Glomerular endothelial cell (primary cell): ENCODE data around the gene NDUFB2. TPM values are rescaled to one million over a fixed set of nuclear protein-coding genes. Genes with fewer than 3 reads are reported as not detected.
"Not testable (repeated sequence)": the region's sequence is repeated elsewhere in the genome, so short reads cannot be mapped to it uniquely, and the experiment has no call there.

Experiments
- DNase-seq: peaks from one replicate; pipeline ENCODE4 v3.0.0-alpha.2; 2011; ENCODE audit warnings: low read depth, low spot score; ENCODE audit errors: extremely low read depth
- total RNA-seq: library from RNA; depleted of rRNA; stranded (reverse); fragments of >200 nt; gene quantifications from 2 replicates; pipeline ENCODE4 v1.2.3, GENCODE V29; 2015

The NDUFB2 gene
- total RNA-seq, 1 donor from 2014 or later, result 372 TPM

- DNase-seq, result no peak
Measured at GRCh38 chr7:140672382-140673062, 24.0 kb upstream of the NDUFB2 start, which contains the start of gene ADCK2. TSS of gene ADCK2 (plus strand) at chr7:140672945. CDS start at chr7:140673331, 386 bp downstream.

DNA sequence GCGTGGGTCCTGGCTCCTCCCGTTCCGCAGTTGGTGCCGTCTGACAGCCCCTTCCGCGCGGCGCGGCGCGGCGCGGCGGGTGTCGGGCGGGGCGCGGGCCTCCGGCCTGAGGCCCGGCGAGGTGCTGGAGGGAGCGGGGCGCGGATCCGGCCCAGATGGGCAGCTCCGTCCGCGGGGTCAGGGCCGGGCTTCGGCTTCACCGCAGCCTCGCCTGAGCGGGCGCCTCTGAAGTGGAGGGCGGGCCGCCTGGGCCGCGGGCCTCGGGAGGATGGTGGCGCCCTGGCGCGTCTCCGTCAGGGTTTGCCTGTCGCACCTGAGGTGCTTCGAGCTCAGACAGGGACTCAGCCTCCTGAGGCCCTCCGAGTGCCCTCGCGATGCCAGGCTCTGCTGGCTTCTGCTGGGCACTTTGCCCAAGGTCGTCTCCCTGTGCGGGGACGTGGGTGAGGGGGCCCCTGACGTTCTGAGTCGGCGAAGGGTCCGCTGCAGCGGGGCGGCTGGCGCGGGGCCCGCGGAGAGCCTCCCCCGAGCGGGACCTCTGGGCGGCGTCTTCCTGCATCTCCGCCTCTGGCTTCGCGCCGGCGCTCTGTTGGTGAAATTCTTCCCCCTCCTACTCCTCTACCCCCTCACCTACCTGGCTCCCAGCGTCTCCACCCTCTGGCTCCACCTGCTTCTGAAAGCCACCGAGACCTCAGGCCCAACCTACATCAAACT lies 23.3 kb upstream of the NDUFB2 start:
- DNase-seq, result no peak

GRCh38 chr7:140673774-140674155 lies 22.7 kb upstream of the NDUFB2 start:
- DNase-seq, result no peak

DNA sequence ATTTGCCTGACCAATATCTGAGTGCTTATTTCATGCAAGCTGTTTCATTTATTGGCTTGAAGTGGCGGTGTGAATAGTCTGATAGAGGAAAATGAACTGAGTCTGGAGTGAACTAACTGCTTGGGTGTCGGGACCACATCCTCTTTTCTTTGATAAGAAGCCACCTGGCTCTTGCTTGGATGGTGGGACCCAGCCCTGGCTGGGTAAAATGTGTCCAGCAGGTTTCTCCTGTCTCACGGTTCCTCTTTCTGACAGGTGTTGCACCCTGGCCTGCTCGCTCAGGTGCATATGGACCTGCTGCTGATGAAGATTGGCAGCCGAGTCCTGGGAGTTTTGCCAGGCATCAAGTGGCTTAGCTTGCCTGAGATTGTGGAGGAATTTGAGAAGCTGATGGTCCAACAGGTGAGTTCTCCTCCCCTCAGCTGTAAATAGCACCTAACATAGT lies 22.1 kb upstream of the NDUFB2 start:
- no peak for DNase-seq

DNA sequence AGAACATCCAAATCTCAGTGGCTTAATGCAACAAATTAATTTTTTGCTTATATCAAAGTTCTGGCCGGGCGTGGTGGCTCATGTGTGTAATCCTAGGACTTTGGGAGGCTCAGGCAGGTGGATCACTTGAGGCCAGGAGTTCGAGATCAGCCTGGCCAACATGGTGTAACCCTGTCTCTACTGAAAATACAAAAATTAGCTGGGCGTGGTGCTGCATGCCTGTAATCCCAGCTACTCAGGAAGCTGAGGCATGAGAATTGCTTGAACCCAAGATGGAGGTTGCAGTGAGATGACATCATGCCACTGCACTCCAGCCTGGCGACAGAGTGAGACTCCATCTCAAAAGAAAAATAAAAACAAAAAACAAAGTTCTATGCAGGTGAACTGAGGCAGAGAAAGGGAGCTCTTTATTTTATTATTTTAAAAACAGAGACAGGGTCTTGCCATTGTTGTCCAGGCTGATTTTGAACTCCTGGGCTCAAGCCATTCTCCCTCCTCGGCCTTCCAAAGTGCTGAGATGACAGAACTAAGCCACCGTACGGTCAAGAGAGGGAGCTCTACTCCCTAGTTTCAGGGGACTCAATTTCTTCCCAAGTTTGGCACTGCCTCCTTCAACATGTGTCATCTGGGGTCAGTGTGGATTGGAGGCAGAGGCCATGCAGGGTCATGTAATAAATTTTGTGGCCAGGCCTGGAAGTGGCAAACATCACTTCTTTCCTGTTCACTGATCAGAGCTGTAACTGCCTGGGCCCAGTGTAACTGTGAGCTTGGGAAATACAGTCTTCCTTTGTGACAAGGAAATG lies 21.4 kb upstream of the NDUFB2 start:
- DNase-seq, result no peak

GRCh38 chr7:140675726-140676125 lies 20.8 kb upstream of the NDUFB2 start:
- no peak for DNase-seq

GRCh38 chr7:140676306-140676705 lies 20.2 kb upstream of the NDUFB2 start:
- no peak for DNase-seq

GRCh38 chr7:140676956-140677355 lies 19.6 kb upstream of the NDUFB2 start:
- DNase-seq, result not testable (repeated sequence)

GRCh38 chr7:140677496-140677895 lies 19.0 kb upstream of the NDUFB2 start:
- no peak for DNase-seq

GRCh38 chr7:140678081-140678815 lies 18.3 kb upstream of the NDUFB2 start:
- no peak for DNase-seq

DNA sequence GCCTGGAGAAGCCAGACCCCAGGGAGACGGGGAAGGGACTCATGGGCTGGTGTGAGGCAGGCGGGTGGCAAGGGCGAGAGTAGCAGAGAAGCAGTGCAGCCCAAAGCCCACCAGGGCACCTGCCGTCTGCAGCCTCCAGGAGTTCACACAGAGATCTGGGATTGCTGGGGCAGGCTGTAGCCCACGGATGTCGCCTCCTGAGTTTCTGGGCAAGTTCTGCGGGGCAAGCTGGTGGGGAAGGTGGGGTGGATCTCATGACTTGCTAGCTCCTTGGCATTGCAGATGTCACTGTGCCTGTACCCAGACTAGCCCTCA lies 17.7 kb upstream of the NDUFB2 start:
- no peak for DNase-seq

DNA sequence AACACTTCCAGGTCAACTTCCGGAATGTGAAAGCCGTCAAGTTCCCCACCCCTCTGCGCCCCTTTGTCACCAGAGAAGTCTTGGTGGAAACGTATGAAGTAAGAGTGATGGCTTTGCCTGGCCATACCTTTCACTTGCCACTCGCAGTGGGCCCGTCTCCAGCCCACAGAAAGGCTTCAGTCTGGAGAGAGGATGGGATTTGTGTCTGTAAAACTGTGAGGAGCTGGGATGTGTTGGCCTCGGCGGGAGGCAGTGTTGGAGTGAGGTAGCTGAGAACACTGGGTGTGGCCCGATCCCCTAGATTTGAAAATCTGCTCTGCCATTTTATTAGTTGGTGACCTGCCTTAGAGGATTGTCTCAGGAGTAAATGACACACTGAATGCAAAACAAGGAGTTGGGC lies 17.3 kb upstream of the NDUFB2 start:
- no peak for DNase-seq

- no peak for DNase-seq
Measured at GRCh38 chr7:140680886-140681285, 15.6 kb upstream of the NDUFB2 start.

DNA sequence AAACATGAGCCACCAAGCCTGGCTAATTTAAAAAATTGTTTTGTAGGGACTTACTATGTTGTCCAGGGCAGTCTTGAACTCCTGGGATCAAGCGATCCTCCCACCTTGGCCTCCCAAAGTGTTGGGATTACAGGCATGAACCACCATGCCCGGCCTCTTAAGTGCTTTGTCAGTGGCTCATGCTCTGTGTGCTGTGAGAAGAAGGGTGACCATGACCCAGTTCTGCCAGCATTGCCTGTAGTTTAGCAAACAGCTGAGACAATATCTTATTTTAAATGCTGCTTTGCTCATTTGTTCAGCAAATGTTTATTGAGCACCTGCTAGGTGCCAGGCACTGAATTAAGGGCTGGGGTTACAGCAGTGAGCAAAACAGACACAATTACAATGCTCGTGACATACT lies 14.7 kb upstream of the NDUFB2 start:
- DNase-seq, result no peak

GRCh38 chr7:140683657-140684056 lies 12.9 kb upstream of the NDUFB2 start:
- DNase-seq, result no peak

GRCh38 chr7:140684066-140684950 lies 12.2 kb upstream of the NDUFB2 start:
- no peak for DNase-seq

- no peak for DNase-seq
Measured at GRCh38 chr7:140685407-140686087, 11.0 kb upstream of the NDUFB2 start.

DNA sequence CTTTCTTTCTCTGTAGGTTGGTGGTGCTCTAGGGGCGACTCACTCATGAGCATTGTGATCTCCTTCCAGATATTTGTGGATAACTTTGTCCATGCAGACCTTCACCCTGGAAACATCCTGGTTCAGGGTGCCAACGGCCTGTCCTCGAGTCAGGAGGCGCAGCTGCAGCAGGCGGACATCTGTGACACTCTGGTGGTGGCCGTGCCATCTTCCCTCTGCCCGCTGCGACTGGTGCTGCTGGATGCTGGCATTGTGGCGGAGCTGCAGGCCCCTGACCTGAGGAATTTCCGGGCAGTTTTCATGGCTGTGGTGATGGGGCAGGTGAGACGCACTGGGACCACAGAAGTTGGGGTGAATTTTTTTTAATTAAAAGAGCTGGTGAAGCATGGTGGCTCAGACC lies 9.6 kb upstream of the NDUFB2 start:
- no peak for DNase-seq

DNA sequence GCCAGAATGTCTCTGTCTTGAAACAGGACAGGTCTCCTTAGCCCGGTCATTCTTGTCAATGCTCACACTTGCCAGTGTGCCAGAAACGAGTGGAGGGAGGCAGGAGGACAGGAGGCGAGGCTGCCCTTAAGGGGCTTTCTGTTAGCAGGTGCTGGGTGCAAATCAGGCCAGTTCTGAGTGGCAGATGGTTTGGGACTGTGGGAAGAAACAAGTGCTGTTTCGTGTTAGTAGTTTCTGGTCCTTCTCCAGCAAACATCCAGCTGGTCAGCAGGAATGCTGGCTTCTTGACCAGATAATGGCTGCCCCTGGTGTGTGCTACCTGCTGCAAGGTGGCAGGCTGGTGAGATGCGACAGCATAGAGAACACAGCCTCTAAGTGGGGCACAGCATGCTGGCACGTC lies 8.2 kb upstream of the NDUFB2 start:
- DNase-seq, result no peak
